ENCODE data around the gene SPINK13.

DNA sequence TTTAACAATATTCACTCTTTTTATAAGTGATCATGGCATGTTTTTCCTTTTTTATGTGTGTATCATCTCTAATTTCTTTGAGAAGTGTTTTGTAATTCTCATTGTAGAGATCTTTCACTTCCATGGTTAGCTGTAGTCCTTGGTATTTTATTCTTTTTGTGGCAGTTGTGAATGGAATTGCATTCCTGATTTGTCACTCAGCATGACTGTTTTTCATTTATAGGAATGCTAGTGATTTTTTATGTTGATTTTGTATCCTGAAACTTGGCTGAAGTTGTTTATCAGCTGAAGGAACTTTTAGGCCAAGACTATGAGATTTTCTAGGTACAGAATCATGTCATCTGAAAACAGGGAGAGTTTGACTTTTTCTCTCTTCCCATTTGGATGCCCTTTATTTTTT is 13.1 kb upstream of the SPINK13 start:
- TF ChIP-seq, protein P1, sequence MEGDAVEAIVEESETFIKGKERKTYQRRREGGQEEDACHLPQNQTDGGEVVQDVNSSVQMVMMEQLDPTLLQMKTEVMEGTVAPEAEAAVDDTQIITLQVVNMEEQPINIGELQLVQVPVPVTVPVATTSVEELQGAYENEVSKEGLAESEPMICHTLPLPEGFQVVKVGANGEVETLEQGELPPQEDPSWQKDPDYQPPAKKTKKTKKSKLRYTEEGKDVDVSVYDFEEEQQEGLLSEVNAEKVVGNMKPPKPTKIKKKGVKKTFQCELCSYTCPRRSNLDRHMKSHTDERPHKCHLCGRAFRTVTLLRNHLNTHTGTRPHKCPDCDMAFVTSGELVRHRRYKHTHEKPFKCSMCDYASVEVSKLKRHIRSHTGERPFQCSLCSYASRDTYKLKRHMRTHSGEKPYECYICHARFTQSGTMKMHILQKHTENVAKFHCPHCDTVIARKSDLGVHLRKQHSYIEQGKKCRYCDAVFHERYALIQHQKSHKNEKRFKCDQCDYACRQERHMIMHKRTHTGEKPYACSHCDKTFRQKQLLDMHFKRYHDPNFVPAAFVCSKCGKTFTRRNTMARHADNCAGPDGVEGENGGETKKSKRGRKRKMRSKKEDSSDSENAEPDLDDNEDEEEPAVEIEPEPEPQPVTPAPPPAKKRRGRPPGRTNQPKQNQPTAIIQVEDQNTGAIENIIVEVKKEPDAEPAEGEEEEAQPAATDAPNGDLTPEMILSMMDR (IDR thresholded peaks at IDR 0.05 in 8 of 11, conservative IDR thresholded peaks at IDR 0.05 in 3 of 11): no peak
- TF ChIP-seq POLR2AphosphoS5 (IDR thresholded peaks at IDR 0.05): no peak

Measured in spleen (tissue), 7 donors.